GM21381 (cell line): ENCODE data around the gene PNPLA2.
A peak's percentile ranks its signal among the peaks of the same experiment; 100 is the strongest.

Experiments used
- ATAC-seq: cut with Tn5 transposase; IDR thresholded peaks from one replicate; pipeline ENCODE4 v1.9.1; 2021; ENCODE audit warnings: mild to moderate bottlenecking, moderate library complexity; ENCODE audit not compliant: unreplicated experiment

PNPLA2 gene

GRCh38 chr11:797296-798092, 21.2 kb upstream of the PNPLA2 start:
- peak; percentile 34 for ATAC-seq

DNA sequence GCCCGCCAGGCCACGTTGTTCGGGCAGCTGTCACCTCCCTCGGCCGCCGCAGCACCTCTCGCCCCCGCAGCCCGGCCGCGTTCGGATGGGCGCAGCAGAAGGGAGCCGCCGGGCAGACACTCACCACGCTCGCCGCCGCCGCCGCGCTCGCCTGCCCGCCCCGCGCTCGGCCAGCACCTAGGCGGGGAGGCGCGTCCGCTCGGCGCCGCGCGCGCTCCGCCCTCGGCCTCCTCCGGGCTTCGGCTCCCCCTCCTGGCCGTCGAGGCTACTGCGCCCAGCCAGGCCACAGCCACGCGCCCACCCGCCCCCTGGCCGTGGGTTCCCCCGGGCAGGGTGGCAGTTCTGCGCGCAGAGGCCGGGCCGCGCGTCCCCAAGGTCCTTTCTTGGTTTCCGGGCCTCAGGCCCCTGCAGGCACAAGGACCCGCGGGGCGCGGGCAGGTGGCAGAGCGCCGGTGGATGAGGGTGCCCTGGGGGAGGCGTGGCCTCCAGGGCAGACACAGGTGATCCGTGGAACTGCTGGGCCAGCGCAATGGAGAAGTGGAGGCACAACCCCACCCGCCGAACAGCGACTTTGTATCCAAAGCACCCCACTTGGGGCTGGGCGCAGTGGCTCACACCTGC, 20.5 kb upstream of the PNPLA2 start, which contains the start of gene SLC25A22:
Gene SLC25A22, minus strand, starts transcription at position 189 of the 621 bp plus-strand sequence. CDS start 3,275 bp downstream, outside the sequence.
- ATAC-seq, result peak; percentile 53

GRCh38 chr11:799641-800316, 18.9 kb upstream of the PNPLA2 start:
- no peak for ATAC-seq

DNA sequence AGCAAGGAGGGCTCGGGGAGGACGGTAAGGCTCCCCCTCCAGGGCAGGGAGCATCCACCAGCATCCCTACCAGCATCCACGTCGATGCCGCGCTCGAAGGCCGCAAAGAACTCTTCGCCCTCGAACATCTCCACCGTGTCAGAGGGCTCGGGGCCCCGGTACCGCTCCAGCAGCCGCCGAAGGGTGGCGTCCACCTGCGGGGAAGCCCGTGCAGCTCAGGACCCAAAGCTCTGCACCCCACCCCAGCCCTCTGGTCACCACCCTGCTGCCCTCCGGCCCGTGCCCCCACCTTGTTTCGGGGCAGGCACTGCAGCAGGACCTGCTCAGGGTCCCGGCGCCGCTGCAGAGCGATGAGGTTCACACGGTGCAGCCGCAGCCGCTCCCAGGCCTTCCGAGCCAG, 18.2 kb upstream of the PNPLA2 start:
- ATAC-seq, result no peak

DNA sequence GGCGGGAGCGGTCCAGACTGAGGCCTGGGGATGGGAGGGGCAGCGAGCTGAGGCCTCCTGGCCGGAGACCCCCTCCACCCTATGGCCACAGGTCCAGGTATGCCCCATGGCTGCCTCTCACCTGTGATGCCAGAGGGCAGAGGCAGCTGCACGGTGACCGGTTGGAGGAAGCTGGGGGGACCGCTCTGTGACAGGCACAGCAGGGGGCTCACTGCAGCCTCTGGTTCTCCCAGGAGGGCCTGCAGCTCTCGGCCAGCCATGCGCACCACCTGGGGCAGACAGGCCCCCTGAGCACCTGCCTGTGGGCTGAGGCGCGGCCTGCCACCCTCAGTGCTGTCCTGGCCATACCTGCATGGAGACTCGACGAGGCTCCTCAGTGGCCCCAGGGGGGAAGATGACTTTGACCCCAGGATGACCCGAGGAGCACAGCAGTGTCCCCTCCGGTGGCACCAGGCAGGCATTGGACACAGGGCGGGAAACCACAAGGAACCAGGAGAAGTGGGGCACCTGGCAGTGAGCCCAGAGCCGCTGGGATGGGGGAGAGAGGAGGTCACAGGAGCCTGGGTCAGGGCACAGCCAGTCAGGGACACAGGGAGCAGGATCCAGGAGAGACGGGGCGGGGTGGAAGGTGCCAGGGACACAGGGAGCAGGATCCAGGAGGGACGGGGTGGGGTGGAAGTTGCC, 17.5 kb upstream of the PNPLA2 start:
- no peak for ATAC-seq

DNA sequence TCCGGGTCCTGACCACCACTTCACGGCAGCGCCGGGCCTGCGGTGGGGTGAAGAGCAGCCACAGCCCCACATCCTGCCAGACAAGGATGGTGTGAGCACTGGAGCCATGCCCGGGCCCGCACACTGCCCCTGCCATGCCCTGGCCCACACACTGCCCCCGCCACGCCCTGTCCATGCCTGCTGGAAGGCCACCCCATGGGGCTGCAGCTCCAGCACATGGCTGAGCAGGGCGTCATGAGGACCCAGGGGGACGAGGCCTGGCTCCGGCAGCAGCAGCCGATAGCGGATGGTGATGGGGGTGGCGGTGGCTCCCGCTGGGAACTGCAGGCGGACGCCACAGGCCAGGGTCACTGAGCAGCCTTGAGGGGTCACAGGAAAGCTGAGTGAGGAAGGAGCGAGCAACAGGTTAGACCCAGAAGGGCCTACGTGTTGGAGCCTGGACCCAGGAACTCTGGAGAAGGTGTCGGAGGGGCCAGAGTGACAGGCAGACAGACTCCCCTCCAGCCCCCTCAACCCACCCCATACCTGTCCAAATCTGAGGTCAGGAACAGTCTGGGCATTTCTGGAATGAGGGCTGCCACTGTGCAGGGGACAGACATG, 16.6 kb upstream of the PNPLA2 start:
- no peak for ATAC-seq

- no peak for ATAC-seq
These were observed 15.8 kb upstream of the PNPLA2 start for GRCh38 chr11:802693-803466.

- ATAC-seq, result no peak
These were observed 15.3 kb upstream of the PNPLA2 start for GRCh38 chr11:803467-803742.

DNA sequence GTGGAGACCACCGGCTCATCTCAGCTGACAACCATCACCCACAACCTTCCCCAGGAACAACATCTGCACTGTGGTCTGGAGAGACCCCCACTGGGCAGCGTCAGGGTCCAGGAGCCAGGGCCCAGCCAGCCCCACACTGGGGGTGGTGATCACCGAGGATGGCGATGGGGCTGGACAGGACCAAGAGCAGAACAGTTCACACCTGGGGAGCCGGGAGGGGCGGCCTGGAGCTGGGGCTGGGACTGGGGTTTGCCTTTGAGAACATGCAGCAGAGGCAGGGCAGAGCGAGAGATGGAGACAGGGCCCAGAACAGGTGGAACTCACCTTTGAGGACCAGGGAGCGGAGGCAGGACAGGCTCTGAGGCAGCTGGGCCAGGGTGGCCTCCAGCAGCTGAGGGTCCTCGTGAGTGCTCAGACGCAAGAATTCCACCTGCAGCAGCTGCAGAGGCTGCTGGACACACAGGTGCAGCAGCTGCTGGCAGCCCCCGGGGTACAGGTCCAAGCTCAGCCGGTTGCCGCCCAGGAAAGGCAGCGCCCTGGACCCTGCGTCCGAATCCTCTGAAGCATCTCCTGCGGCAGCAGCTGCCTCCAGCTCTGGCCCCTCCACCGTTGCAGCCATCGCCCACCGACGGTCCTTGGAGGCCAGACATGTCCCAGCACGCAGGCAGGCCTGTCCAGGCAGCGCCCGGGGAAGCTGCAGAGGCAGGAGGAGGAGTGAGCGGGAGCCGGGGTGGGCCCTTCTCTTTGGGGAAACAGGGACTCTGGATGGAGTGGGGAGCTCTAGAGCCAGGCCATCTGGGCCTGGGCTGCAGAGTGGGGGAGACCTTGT, 14.7 kb upstream of the PNPLA2 start:
- no peak for ATAC-seq

- no peak for ATAC-seq
These were observed 14.1 kb upstream of the PNPLA2 start for GRCh38 chr11:804599-804964.

GRCh38 chr11:808427-809286, 10.1 kb upstream of the PNPLA2 start:
- ATAC-seq, result no peak

DNA sequence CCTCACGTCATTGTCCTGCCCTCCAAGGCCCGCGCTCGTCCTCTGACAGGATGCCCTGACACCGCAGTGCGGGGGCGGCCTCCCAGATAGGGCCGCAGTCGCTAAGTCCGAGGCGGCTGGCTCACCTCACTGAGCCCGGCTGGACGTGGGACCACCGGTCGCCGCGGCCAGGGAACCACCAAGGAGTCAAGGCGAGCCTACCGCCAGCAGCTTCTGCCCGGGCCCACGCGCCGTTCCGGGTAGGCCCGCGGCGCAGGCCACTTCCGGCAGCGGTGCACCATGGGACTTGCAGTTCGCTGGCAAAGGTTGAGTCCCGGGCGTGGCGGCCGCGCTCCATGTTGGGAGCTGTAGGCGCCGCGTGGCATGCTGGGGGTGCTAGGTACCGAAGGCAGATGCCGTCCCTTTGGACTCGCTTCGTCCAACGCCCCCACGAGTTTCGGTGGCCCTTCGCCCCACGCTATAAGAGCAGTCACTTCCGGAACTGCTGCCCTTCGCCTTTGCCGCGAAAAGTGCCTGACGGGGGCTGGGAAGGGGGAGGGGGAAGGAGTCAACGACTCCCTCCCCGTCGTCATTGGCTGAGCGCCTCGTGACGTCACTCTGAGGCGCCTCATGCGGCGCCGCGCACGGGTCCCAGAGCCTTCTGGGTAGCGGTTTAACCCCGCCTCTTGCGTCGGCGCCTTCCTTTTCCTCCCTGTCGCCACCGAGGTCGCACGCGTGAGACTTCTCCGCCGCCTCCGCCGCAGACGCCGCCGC, 9.3 kb upstream of the PNPLA2 start, which contains the start of gene RPLP2:
Gene RPLP2, plus strand, starts transcription at position 681 of the 753 bp plus-strand sequence. CDS start 268 bp downstream, outside the sequence.
- ATAC-seq, result peak; percentile 76

GRCh38 chr11:810040-810567, 8.6 kb upstream of the PNPLA2 start:
- peak; percentile 12 for ATAC-seq

GRCh38 chr11:811446-812245, 7.1 kb upstream of the PNPLA2 start:
- ATAC-seq, result no peak

DNA sequence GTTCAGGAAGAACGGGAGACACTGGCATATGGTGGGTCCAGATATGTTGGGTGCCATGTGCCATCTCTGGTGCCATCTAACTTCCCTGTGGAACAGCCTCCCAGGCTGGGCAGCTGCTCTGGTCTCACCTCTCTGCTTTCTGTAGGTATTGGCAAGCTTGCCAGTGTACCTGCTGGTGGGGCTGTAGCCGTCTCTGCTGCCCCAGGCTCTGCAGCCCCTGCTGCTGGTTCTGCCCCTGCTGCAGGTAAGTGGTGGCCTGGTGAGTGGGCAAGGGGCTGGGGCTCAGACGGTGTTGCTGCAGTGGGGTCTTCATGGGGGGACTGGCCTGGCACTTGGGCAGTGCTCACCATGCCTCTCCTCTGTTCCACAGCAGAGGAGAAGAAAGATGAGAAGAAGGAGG, 6.3 kb upstream of the PNPLA2 start:
- ATAC-seq, result no peak

- no peak for ATAC-seq
These were observed 5.7 kb upstream of the PNPLA2 start for GRCh38 chr11:813072-813455.
